Hepatocyte (in vitro differentiated cells): ENCODE results near the gene HIRA.

Source experiments
- CTCF ChIP-seq: fragments of 200-600 bp; sonication (generic); IDR thresholded peaks from 2 replicates; pipeline ENCODE4 v1.5.1; 2016; ENCODE audit warnings: antibody characterized with exemption, mild to moderate bottlenecking; ENCODE audit not compliant: poor library complexity
- EZH2 ChIP-seq: fragments of 200-600 bp; sonication (generic); IDR thresholded peaks from 2 replicates; pipeline ENCODE4 v1.6.1; 2016; ENCODE audit warnings: antibody characterized with exemption, mild to moderate bottlenecking, borderline replicate concordance
- EZH2phosphoT487 ChIP-seq: fragments of 200-600 bp; sonication (generic); IDR thresholded peaks from one replicate; pipeline ENCODE4 v1.6.1; 2018; ENCODE audit warnings: antibody characterized with exemption, mild to moderate bottlenecking, low read depth, moderate library complexity; ENCODE audit not compliant: unreplicated experiment, severe bottlenecking

GRCh38 chr22:19466126-19466716 is 34.7 kb upstream of the HIRA start:
- TF ChIP-seq CTCF (no peak), EZH2 (no peak), EZH2phosphoT487 (no peak)
